GM19468 (cell line): ENCODE results near the gene DPP4.
"Not testable (repeated sequence)": the region's sequence is repeated elsewhere in the genome, so short reads cannot be mapped to it uniquely, and the experiment has no call there.

Source experiments
- ATAC-seq: cut with Tn5 transposase; IDR thresholded peaks from one replicate; pipeline ENCODE4 v1.9.1; 2021; ENCODE audit warnings: mild to moderate bottlenecking, moderate library complexity, moderate number of reproducible peaks; ENCODE audit not compliant: unreplicated experiment; ENCODE audit errors: extremely low read depth

DPP4 gene

GRCh38 chr2:161972866-161973265 lies 101.1 kb downstream of the DPP4 start:
- ATAC-seq: no peak

GRCh38 chr2:161972232-161972631 lies 101.8 kb downstream of the DPP4 start:
- no peak for ATAC-seq

GRCh38 chr2:161971551-161971950 lies 102.5 kb downstream of the DPP4 start:
- no peak for ATAC-seq

- no peak for ATAC-seq
These were observed 104.9 kb downstream of the DPP4 start for GRCh38 chr2:161969159-161969558.

GRCh38 chr2:161965994-161966393 lies 108.0 kb downstream of the DPP4 start:
- no peak for ATAC-seq

- no peak for ATAC-seq
These were observed 109.9 kb downstream of the DPP4 start for GRCh38 chr2:161964160-161964559.

- ATAC-seq: no peak
These were observed 111.9 kb downstream of the DPP4 start for GRCh38 chr2:161962160-161962559.

- no peak for ATAC-seq
These were observed 113.0 kb downstream of the DPP4 start for GRCh38 chr2:161961061-161961460.

- ATAC-seq: no peak
These were observed 117.3 kb downstream of the DPP4 start for GRCh38 chr2:161956738-161957137.

GRCh38 chr2:161955211-161955610 lies 118.8 kb downstream of the DPP4 start:
- no peak for ATAC-seq

GRCh38 chr2:161954103-161954502 lies 119.9 kb downstream of the DPP4 start:
- no peak for ATAC-seq

- ATAC-seq: not testable (repeated sequence)
These were observed 120.6 kb downstream of the DPP4 start for GRCh38 chr2:161953367-161953766.

- no peak for ATAC-seq
These were observed 121.2 kb downstream of the DPP4 start for GRCh38 chr2:161952783-161953191.

- ATAC-seq: no peak
These were observed 126.2 kb downstream of the DPP4 start for GRCh38 chr2:161947836-161948235.

- no peak for ATAC-seq
These were observed 126.6 kb downstream of the DPP4 start for GRCh38 chr2:161947406-161947805.

- no peak for ATAC-seq
These were observed 127.4 kb downstream of the DPP4 start for GRCh38 chr2:161946489-161947107.

GRCh38 chr2:161943011-161943410 lies 131.0 kb downstream of the DPP4 start:
- ATAC-seq: no peak
